H54 (cell line): ENCODE measurements around the gene DYRK1A.
"Not testable (repeated sequence)": the region's sequence is repeated elsewhere in the genome, so short reads cannot be mapped to it uniquely, and the experiment has no call there.

ENCODE experiments used
- DNase-seq: peaks from one replicate; pipeline ENCODE4 v3.0.0; 2011; ENCODE audit warnings: low spot score, mixed read lengths; ENCODE audit not compliant: insufficient read length
- FAIRE-seq: peaks from 3 replicates; lab custom pipeline; 2011; peaks lifted over from hg19 to GRCh38; lab: Jason Lieb, UNC
- POLR2A ChIP-seq: IDR thresholded peaks from 2 replicates; pipeline ENCODE4 v1.6.1; 2011; ENCODE audit warnings: low read depth, mild to moderate bottlenecking, low read length

DYRK1A gene

GRCh38 chr21:37502947-37503346 lies 136.4 kb downstream of the DYRK1A start:
- no peak for DNase-seq
- FAIRE-seq = no peak
- TF ChIP-seq POLR2A = no peak

DNA sequence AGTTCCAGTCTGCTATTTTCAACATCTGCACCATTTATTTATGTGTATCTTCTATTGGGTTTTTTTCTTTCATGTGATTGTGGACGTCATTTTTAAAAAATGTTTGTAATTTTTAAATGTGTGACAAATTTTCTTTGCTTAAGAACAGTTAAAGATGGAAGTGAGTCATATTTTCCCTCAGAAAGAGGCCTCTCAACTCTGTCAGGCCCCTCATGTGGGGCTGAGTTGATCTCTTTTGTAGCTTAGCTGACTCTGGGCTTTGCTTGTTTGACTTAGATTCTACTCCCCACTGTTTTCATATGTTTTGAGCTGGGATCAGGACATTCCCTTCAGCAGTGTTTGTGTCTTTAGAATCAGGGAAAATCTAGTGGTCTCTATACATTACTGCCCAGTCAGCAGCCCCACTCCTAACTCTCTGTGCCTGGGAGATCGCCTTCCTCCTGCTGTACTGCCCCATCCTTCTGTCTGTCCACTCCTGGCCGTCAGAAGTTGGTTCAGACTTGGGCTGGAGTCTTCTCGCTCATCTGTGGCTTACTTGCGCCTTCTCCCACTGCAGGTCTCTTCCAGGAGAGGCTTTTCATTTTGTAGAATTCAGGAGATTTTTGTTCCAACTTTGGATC lies 137.4 kb downstream of the DYRK1A start:
- peak; percentile 54 for DNase-seq
- FAIRE-seq = no peak
- no peak for TF ChIP-seq POLR2A

DNA sequence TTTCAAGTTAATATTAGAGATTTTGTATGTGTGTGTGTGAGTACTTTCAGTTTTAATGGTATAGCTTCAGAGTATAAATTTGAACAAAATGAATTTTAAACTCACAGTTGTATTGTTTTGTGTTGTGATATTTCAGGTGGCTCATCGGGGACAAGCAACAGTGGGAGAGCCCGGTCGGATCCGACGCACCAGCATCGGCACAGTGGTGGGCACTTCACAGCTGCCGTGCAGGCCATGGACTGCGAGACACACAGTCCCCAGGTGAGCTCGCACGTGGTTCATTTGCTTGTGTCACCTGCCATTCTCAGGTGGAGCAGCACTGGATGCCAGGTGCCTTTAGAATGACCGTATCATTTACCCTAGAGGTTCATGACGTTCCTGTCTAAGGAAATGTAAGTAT lies 139.4 kb downstream of the DYRK1A start:
- no peak for FAIRE-seq
- no peak for TF ChIP-seq POLR2A

GRCh38 chr21:37507716-37508115 lies 141.1 kb downstream of the DYRK1A start:
- TF ChIP-seq POLR2A = no peak
- no peak for FAIRE-seq
- DNase-seq = no peak

More for the DNA sequence above, 139.4 kb downstream of the DYRK1A start:
- DNase-seq = no peak

DNA sequence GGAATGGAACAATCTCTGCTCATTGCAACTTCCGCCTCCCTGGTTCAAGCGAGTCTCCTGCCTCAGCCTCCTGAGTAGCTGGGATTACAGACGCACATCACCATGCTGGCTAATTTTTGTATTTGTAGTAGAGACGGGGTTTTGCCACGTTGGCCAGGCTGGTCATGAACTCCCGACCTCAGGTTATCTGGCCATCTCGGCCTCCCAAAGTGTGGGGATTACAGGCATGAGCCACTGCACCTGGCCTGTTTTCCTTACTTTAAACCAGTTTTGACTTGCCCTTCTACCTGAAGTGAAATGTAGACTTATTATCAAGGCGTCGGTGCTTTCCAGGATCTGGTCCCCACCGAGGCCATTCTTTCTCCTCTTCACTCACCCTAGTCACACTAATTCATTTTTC lies 141.8 kb downstream of the DYRK1A start:
- FAIRE-seq = no peak
- TF ChIP-seq POLR2A = no peak
- no peak for DNase-seq

- FAIRE-seq (no peak), DNase-seq (no peak)
- no peak for TF ChIP-seq POLR2A
Observed at GRCh38 chr21:37509802-37510393, 143.3 kb downstream of the DYRK1A start.

DNA sequence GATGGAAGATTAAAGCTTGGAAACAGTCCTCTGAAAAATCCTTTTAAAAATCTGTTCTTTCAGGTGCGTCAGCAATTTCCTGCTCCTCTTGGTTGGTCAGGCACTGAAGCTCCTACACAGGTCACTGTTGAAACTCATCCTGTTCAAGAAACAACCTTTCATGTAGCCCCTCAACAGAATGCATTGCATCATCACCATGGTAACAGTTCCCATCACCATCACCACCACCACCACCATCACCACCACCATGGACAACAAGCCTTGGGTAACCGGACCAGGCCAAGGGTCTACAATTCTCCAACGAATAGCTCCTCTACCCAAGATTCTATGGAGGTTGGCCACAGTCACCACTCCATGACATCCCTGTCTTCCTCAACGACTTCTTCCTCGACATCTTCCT lies 145.3 kb downstream of the DYRK1A start:
- FAIRE-seq (no peak), DNase-seq (no peak)
- no peak for TF ChIP-seq POLR2A

- DNase-seq = no peak
- FAIRE-seq = no peak
- TF ChIP-seq POLR2A = no peak
Observed at GRCh38 chr21:37513383-37513782, 146.8 kb downstream of the DYRK1A start.

GRCh38 chr21:37514038-37514667 lies 147.6 kb downstream of the DYRK1A start:
- no peak for DNase-seq
- no peak for FAIRE-seq
- TF ChIP-seq POLR2A = no peak

GRCh38 chr21:37516998-37517397 lies 150.4 kb downstream of the DYRK1A start:
- no peak for DNase-seq
- no peak for FAIRE-seq
- no peak for TF ChIP-seq POLR2A

GRCh38 chr21:37520801-37521200 lies 154.2 kb downstream of the DYRK1A start:
- TF ChIP-seq POLR2A = no peak
- FAIRE-seq (no peak), DNase-seq (no peak)

DNA sequence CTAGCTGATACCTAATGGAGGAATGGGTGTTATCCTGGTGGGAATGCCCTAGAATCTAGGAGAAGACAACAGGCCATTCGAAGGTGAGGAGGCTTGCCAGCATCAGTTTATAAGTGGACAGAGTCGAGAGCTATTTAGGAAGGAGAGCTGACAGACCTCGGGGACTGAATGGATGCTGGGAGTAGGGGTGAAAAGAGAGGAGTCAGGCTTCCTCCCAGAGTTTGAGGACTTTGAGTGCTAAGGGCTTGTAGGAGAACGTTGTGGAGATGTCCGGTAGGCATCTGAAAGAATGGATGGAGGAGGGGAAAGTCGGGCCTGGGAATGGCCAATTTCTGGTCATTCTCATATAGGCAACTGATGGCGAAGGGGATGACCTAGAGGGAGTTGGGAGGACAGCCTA lies 155.1 kb downstream of the DYRK1A start:
- FAIRE-seq = no peak
- no peak for DNase-seq
- no peak for TF ChIP-seq POLR2A

GRCh38 chr21:37522641-37523295 lies 156.2 kb downstream of the DYRK1A start:
- FAIRE-seq = no peak
- no peak for DNase-seq
- TF ChIP-seq POLR2A = no peak

DNA sequence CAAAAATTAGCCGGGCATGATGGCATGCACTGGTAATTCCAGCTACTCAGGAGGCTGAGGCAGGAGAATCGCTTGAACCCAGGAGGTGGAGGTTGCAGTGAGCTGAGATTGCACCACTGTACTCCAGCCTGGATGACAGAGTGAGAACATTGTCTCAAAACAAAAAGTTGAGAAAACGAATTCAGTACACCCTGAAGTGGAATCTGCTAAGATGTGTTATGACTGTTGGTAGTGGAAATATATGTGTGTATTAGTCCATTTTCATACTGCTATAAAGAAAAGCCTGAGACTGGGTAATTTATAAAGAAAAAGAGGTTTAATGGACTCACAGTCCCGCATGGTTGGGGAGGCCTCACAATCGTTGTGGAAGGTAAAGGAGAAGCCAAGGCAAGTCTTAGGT lies 158.4 kb downstream of the DYRK1A start:
- not testable (repeated sequence) for FAIRE-seq, DNase-seq
